Caco-2 (cell line): ENCODE data around the gene ACOX1. TPM values are rescaled to one million over a fixed set of nuclear protein-coding genes. Genes with fewer than 3 reads are reported as not detected.

ENCODE experiments used
- BruUV-seq: library from RNA; stranded (reverse); fragments of 400-500 nt; replicated peaks from 2 replicates; lab custom pipeline; 2021; lab: Mats Ljungman, UMichigan
- CTCF ChIA-PET: fragments of 300-600 bp; sonication (Branson Sonifier 250); formaldehyde crosslinking; loops from one replicate; lab custom pipeline; 2022; ENCODE audit warnings: antibody characterized with exemption; lab: Charles Lee
- POLR2A ChIA-PET: fragments of 300-600 bp; sonication (Branson Sonifier 250); formaldehyde crosslinking; loops from one replicate; lab custom pipeline; 2022; ENCODE audit warnings: antibody characterized with exemption; lab: Charles Lee
- DNase-seq, 2 experiments: peaks; one replicate each; pipeline versions ENCODE4 v3.0.0 to v3.0.0-alpha.2; 2020 to 2022
- H3K27me3 ChIP-seq: replicated peaks from 2 replicates; pipeline ENCODE4 v1.6.0; 2011; ENCODE audit warnings: low read length; ENCODE audit not compliant: control insufficient read depth, insufficient read depth
- H3K36me3 ChIP-seq: 2 replicates; pipeline ENCODE4 v1.5.1; 2011; ENCODE audit warnings: low read length; ENCODE audit not compliant: control insufficient read depth, insufficient read depth
- H3K4me1 ChIP-seq: fragments of 250-450 bp; sonication (Bioruptor Pico); 2 replicates; pipeline ENCODE4 v1.5.1; 2020; ENCODE audit warnings: mild to moderate bottlenecking
- H3K4me3 ChIP-seq: 2 replicates; pipeline ENCODE4 v1.5.1; 2011; ENCODE audit warnings: low read depth, mild to moderate bottlenecking, control low read depth, low read length
- H3K9me3 ChIP-seq: fragments of 250-450 bp; sonication (Bioruptor Pico); 2 replicates; pipeline ENCODE4 v1.5.1; 2020; ENCODE audit warnings: mild to moderate bottlenecking, moderate library complexity
- H3K27ac Mint-ChIP-seq: one replicate; pipeline ENCODE4 v1.8.0; 2022; ENCODE audit warnings: mixed read lengths; ENCODE audit not compliant: unreplicated experiment
- H3K27me3 Mint-ChIP-seq: one replicate; pipeline ENCODE4 v1.8.0; 2022; ENCODE audit warnings: mixed read lengths; ENCODE audit not compliant: insufficient read depth, unreplicated experiment
- H3K36me3 Mint-ChIP-seq: one replicate; pipeline ENCODE4 v1.8.0; 2022; ENCODE audit warnings: mild to moderate bottlenecking, mixed read lengths; ENCODE audit not compliant: insufficient read depth, unreplicated experiment
- H3K4me1 Mint-ChIP-seq: one replicate; pipeline ENCODE4 v1.8.0; 2022; ENCODE audit warnings: low read depth, mixed read lengths; ENCODE audit not compliant: unreplicated experiment
- H3K4me3 Mint-ChIP-seq: one replicate; pipeline ENCODE4 v1.8.0; 2022; ENCODE audit warnings: mild to moderate bottlenecking, moderate library complexity, mixed read lengths; ENCODE audit not compliant: unreplicated experiment
- H3K9me3 Mint-ChIP-seq: one replicate; pipeline ENCODE4 v1.8.0; 2022; ENCODE audit warnings: mixed read lengths; ENCODE audit not compliant: unreplicated experiment
- intact Hi-C: fragments of 100-400 bp; cut with micrococcal nuclease; formaldehyde crosslinking; loops from one replicate; pipeline ENCODE4 v1.10.0; 2022; ENCODE audit not compliant: unreplicated experiment
- total RNA-seq: library from RNA; stranded (reverse); gene quantifications from 2 replicates; pipeline ENCODE4 v1.2.3, GENCODE V29; 2022
- TF ChIP-seq, protein P1 (sequence below), 2 experiments: fragments of 200-600 bp in 1 of 2; IDR thresholded peaks; 1 replicate in 1 of 2; 2 replicates in 1 of 2; pipeline versions ENCODE4 v1.5.1 to v1.8.0; 2011 to 2022; ENCODE audit warnings: antibody characterized with exemption in 1 of 2, control low read depth in 1 of 2, inconsistent platforms in 1 of 2, low read depth in 1 of 2, low read length in 1 of 2, mild to moderate bottlenecking in 1 of 2, moderate library complexity in 1 of 2; ENCODE audit not compliant: insufficient read depth in 1 of 2, severe bottlenecking in 1 of 2, unreplicated experiment in 1 of 2

ACOX1 gene
- total RNA-seq, 1 experiment from 2014 or later, result 48.3 TPM

- TF ChIP-seq, protein P1, sequence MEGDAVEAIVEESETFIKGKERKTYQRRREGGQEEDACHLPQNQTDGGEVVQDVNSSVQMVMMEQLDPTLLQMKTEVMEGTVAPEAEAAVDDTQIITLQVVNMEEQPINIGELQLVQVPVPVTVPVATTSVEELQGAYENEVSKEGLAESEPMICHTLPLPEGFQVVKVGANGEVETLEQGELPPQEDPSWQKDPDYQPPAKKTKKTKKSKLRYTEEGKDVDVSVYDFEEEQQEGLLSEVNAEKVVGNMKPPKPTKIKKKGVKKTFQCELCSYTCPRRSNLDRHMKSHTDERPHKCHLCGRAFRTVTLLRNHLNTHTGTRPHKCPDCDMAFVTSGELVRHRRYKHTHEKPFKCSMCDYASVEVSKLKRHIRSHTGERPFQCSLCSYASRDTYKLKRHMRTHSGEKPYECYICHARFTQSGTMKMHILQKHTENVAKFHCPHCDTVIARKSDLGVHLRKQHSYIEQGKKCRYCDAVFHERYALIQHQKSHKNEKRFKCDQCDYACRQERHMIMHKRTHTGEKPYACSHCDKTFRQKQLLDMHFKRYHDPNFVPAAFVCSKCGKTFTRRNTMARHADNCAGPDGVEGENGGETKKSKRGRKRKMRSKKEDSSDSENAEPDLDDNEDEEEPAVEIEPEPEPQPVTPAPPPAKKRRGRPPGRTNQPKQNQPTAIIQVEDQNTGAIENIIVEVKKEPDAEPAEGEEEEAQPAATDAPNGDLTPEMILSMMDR (IDR thresholded peaks at IDR 0.05; ENCODE audit: insufficient read depth in 1 of 2, low read depth in 1 of 2, low read length in 1 of 2, severe bottlenecking in 1 of 2, unreplicated experiment in 1 of 2), result no peak
- CTCF ChIA-PET, result interaction anchor here (0.6 kb wide), 1 partner anchor 344 kb away, joined by 3 read pairs; no protein-coding TSS in a partner anchor
- Mint-ChIP-seq H3K4me1 (peaks cover 10% of the 10 kb centered on the region), H3K36me3 (peaks cover 8% of the 10 kb centered on the region), H3K27me3 (no peaks in the 10 kb centered on the region), H3K27ac (peak overlapping the region; percentile 50), H3K9me3 (no peaks in the 10 kb centered on the region), H3K4me3 (no peak overlapping the region)
- intact Hi-C loops, result no loop called here
- Histone ChIP-seq H3K9me3 (no peaks in the 10 kb centered on the region; the same call in 1 of the 2 replicates), H3K4me3 (no peak overlapping the region), H3K36me3 (no peaks in the 10 kb centered on the region), H3K27me3 (no peaks in the 10 kb centered on the region), H3K4me1 (peaks cover 11% of the 10 kb centered on the region)
- no TSS peak for BruUV-seq
- POLR2A ChIA-PET, result no interaction called here
- DNase-seq, result no peak
These were observed 47.8 kb upstream of the ACOX1 start for GRCh38 chr17:76026714-76027158.

GRCh38 chr17:76025294-76025693 is 46.3 kb upstream of the ACOX1 start:
- ChIA-PET POLR2A (no interaction called here), CTCF (interaction anchor here (1.2 kb wide), 1 partner anchor 11 kb away, joined by 4 read pairs; no protein-coding TSS in a partner anchor)
- H3K4me3 Mint-ChIP-seq, result no peak overlapping the region
- H3K4me1 Mint-ChIP-seq, result peaks cover 12% of the 10 kb centered on the region
- peaks cover 8% of the 10 kb centered on the region for H3K36me3 Mint-ChIP-seq
- H3K27me3 ChIP-seq, result no peaks in the 10 kb centered on the region
- H3K27ac Mint-ChIP-seq, result no peak overlapping the region
- H3K9me3 ChIP-seq, result no peaks in the 10 kb centered on the region
- DNase-seq, result no peak
- TF ChIP-seq, protein P1 (IDR thresholded peaks at IDR 0.05; ENCODE audit: insufficient read depth in 1 of 2, low read depth in 1 of 2, low read length in 1 of 2, severe bottlenecking in 1 of 2, unreplicated experiment in 1 of 2), result no peak
- intact Hi-C loops, result no loop called here
- peaks cover 11% of the 10 kb centered on the region for H3K4me1 ChIP-seq
- no TSS peak for BruUV-seq
- H3K36me3 ChIP-seq, result no peaks in the 10 kb centered on the region
- no peaks in the 10 kb centered on the region for H3K27me3 Mint-ChIP-seq
- no peaks in the 10 kb centered on the region for H3K9me3 Mint-ChIP-seq
- no peak overlapping the region for H3K4me3 ChIP-seq

DNA sequence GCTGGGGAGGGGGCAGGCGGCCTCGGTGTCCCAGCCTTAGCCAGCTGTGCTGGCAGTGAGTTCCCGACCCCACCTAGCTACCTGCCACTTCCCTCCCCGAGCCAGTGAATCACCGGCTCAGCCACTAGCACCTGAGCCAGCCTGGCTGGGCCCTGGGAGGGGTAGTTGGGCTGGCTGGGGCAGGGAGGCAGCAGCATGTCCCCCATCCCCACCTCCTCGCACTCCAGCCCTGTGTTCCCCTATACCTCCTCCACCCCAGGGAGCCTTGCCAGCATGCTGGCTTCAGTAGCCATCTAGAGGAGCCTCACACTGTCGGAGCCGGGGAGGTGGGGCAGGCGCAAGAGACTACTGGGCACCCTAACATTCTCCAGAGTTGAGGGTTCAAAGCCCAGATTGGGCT is 45.4 kb upstream of the ACOX1 start:
- ChIA-PET CTCF (interaction anchor here (1.2 kb wide), 1 partner anchor 10 kb away, joined by 9 read pairs; no protein-coding TSS in a partner anchor), POLR2A (no interaction called here)
- Histone ChIP-seq H3K9me3 (no peaks in the 10 kb centered on the region), H3K36me3 (no peaks in the 10 kb centered on the region), H3K4me1 (peaks cover 4% of the 10 kb centered on the region), H3K4me3 (no peak overlapping the region), H3K27me3 (no peaks in the 10 kb centered on the region)
- TF ChIP-seq, protein P1 (IDR thresholded peaks at IDR 0.05; ENCODE audit: insufficient read depth in 1 of 2, low read depth in 1 of 2, low read length in 1 of 2, severe bottlenecking in 1 of 2, unreplicated experiment in 1 of 2), result no peak
- no peak overlapping the region for H3K27ac Mint-ChIP-seq
- peaks cover 8% of the 10 kb centered on the region for H3K36me3 Mint-ChIP-seq
- no peak overlapping the region for H3K4me3 Mint-ChIP-seq
- H3K9me3 Mint-ChIP-seq, result no peaks in the 10 kb centered on the region
- no TSS peak for BruUV-seq
- intact Hi-C loops, result no loop called here
- peaks cover 14% of the 10 kb centered on the region for H3K4me1 Mint-ChIP-seq
- H3K27me3 Mint-ChIP-seq, result no peaks in the 10 kb centered on the region
- no peak for DNase-seq
